SK-N-SH (cell line): Measurements from ENCODE around the gene FTO. TPM values are rescaled to one million over a fixed set of nuclear protein-coding genes. Genes with fewer than 3 reads are reported as not detected.

Experiments used
- CTCF ChIA-PET: fragments of 300-600, 350-600 bp; formaldehyde crosslinking; extraction: SDS; loops from one replicate; lab custom pipeline; 2021; lab: Yijun Ruan, JAX
- POLR2A ChIA-PET: fragments of 350-600 bp; sonication (Branson Sonifier 250); formaldehyde crosslinking; extraction: SDS; loops from one replicate; lab custom pipeline; 2020; ENCODE audit warnings: antibody characterized with exemption, inconsistent platforms; lab: Yijun Ruan, JAX
- DNase-seq: peaks from one replicate; pipeline ENCODE4 v3.0.0; 2012
- H2AFZ ChIP-seq: fragments of 200-600 bp; sonication (generic); 2 replicates; pipeline ENCODE4 v1.8.1; 2016; ENCODE audit warnings: antibody characterized with exemption, mild to moderate bottlenecking, low read depth
- H3F3A ChIP-seq: fragments of 200-600 bp; sonication (generic); replicated peaks from 2 replicates; pipeline ENCODE3; 2016; ENCODE audit warnings: antibody characterized with exemption, mild to moderate bottlenecking; ENCODE audit not compliant: insufficient read depth
- H3K27ac ChIP-seq, 2 experiments: fragments of 200-500 bp in 1 of 2; fragments of 200-600 bp in 1 of 2; sonication (Bioruptor generic) in 1 of 2; sonication (generic), shearing (Covaris generic) in 1 of 2; 2 replicates each; pipeline versions ENCODE4 v1.5.1 to v1.6.1; 2014 to 2016; ENCODE audit warnings: low read depth in 2 of 2, inconsistent platforms in 1 of 2, low read length in 1 of 2, mild to moderate bottlenecking in 1 of 2, mixed read lengths in 1 of 2
- H3K27me3 ChIP-seq: fragments of 200-600 bp; sonication (generic), shearing (Covaris generic); 2 replicates; pipeline ENCODE4 v1.6.1; 2016; ENCODE audit warnings: mixed run types; ENCODE audit not compliant: insufficient read depth
- H3K36me3 ChIP-seq, 2 experiments: fragments of 200-500 bp in 1 of 2; fragments of 200-600 bp in 1 of 2; sonication (Bioruptor generic) in 1 of 2; sonication (generic) in 1 of 2; replicated peaks in 1 of 2; 2 replicates each; pipeline versions ENCODE3 to v1.5.1; 2014 to 2016; ENCODE audit warnings: low read length in 1 of 2, mild to moderate bottlenecking in 1 of 2; ENCODE audit not compliant: insufficient read depth in 2 of 2, control insufficient read depth in 1 of 2
- H3K4me1 ChIP-seq, 2 experiments: fragments of 200-500 bp in 1 of 2; fragments of 200-600 bp in 1 of 2; sonication (Bioruptor generic) in 1 of 2; sonication (generic), shearing (Covaris generic) in 1 of 2; 2 replicates each; pipeline versions ENCODE4 v1.5.1 to v1.6.1; 2014 to 2016; ENCODE audit warnings: low read depth in 1 of 2, low read length in 1 of 2, mixed run types in 1 of 2; ENCODE audit not compliant: insufficient read depth in 2 of 2, control insufficient read depth in 1 of 2
- H3K4me2 ChIP-seq: fragments of 200-600 bp; sonication (generic), shearing (Covaris generic); 2 replicates; pipeline ENCODE4 v1.6.1; 2017; ENCODE audit warnings: mixed run types
- H3K4me3 ChIP-seq, 2 experiments: fragments of 200-500 bp in 1 of 2; fragments of 200-600 bp in 1 of 2; sonication (Bioruptor generic) in 1 of 2; sonication (generic), shearing (Covaris generic) in 1 of 2; 2 replicates each; pipeline versions ENCODE4 v1.5.1 to v1.8.1; 2014 to 2016; ENCODE audit warnings: low read depth in 2 of 2, inconsistent platforms in 1 of 2, low read length in 1 of 2, mild to moderate bottlenecking in 1 of 2, mixed read lengths in 1 of 2, moderate library complexity in 1 of 2
- H3K79me2 ChIP-seq: fragments of 200-600 bp; sonication (generic); 2 replicates; pipeline ENCODE4 v1.8.1; 2017; ENCODE audit warnings: mild to moderate bottlenecking; ENCODE audit not compliant: insufficient read depth
- H3K9ac ChIP-seq: fragments of 200-600 bp; sonication (generic); 2 replicates; pipeline ENCODE4 v1.6.1; 2017; ENCODE audit warnings: mixed run types
- H3K9me2 ChIP-seq: fragments of 200-600 bp; sonication (generic); 2 replicates; pipeline ENCODE4 v1.6.1; 2017; ENCODE audit warnings: mixed run types
- H3K9me3 ChIP-seq: fragments of 200-600 bp; sonication (generic); 2 replicates; pipeline ENCODE4 v1.6.1; 2017; ENCODE audit warnings: mixed run types, mild to moderate bottlenecking, moderate library complexity
- H4K20me1 ChIP-seq: fragments of 200-600 bp; sonication (generic); 2 replicates; pipeline ENCODE4 v1.6.1; 2017; ENCODE audit warnings: mild to moderate bottlenecking, mixed run types; ENCODE audit not compliant: insufficient read depth
- FOXJ3 ChIP-seq: sonication (generic); formaldehyde crosslinking; IDR thresholded peaks from 2 replicates; pipeline ENCODE4 v1.5.1; 2020; ENCODE audit warnings: mild to moderate bottlenecking, missing genetic modification reagents
- MAX ChIP-seq: IDR thresholded peaks from 2 replicates; pipeline ENCODE4 v1.4.0; 2012; ENCODE audit warnings: low read depth
- MEF2A ChIP-seq: IDR thresholded peaks from 2 replicates; pipeline ENCODE4 v1.4.0; 2012; ENCODE audit warnings: low read depth, borderline replicate concordance
- NFIC ChIP-seq: IDR thresholded peaks from 2 replicates; pipeline ENCODE4 v1.4.0; 2012; ENCODE audit warnings: borderline replicate concordance
- POLR2AphosphoS5 ChIP-seq: IDR thresholded peaks from 2 replicates; pipeline ENCODE4 v1.6.1; 2012; ENCODE audit warnings: low read depth, low read length
- RCOR1 ChIP-seq: fragments of 150-350 bp; IDR thresholded peaks from 2 replicates; pipeline ENCODE4 v1.6.1; 2017; ENCODE audit warnings: antibody characterized with exemption, low read length
- REST ChIP-seq: IDR thresholded peaks from 2 replicates; pipeline ENCODE4 v1.6.1; 2012; ENCODE audit warnings: mild to moderate bottlenecking, low read depth, low read length, moderate library complexity
- RXRA ChIP-seq: IDR thresholded peaks from 2 replicates; pipeline ENCODE4 v1.4.0; 2012; ENCODE audit warnings: low read depth, mild to moderate bottlenecking, borderline replicate concordance
- SIN3A ChIP-seq: IDR thresholded peaks from 2 replicates; pipeline ENCODE4 v1.6.1; 2012; ENCODE audit warnings: low read depth, mild to moderate bottlenecking, low read length, moderate library complexity, borderline replicate concordance
- SMC3 ChIP-seq: IDR thresholded peaks from 2 replicates; pipeline ENCODE4 v1.6.1; 2012; ENCODE audit warnings: low read depth, low read length, improper control_type of control experiment
- TCF12 ChIP-seq: IDR thresholded peaks from 2 replicates; pipeline ENCODE4 v1.4.0; 2012
- TEAD4 ChIP-seq: IDR thresholded peaks from 2 replicates; pipeline ENCODE4 v1.4.0; 2012; ENCODE audit warnings: mild to moderate bottlenecking, borderline replicate concordance; ENCODE audit not compliant: insufficient read depth
- USF1 ChIP-seq: IDR thresholded peaks from 2 replicates; pipeline ENCODE4 v1.4.0; 2012; ENCODE audit warnings: low read depth, borderline replicate concordance
- YY1 ChIP-seq: IDR thresholded peaks from 2 replicates; pipeline ENCODE4 v1.4.0; 2012; ENCODE audit warnings: low read depth, mild to moderate bottlenecking
- ZBTB33 ChIP-seq: IDR thresholded peaks from 2 replicates; pipeline ENCODE4 v1.4.0; 2012; ENCODE audit warnings: low read depth, borderline replicate concordance
- WGBS: methylation state at CpG from one replicate; pipeline ENCODE4 v1.1.6; 2017; ENCODE audit warnings: low lambda C conversion rate; 5-methylcytosine and 5-hydroxymethylcytosine counted together
- polyA plus RNA-seq, 3 experiments: library from polyadenylated mRNA; depleted of rRNA; stranded (reverse); fragments of >200 nt; gene quantifications; 2 replicates each; pipeline ENCODE4 v1.2.3, GENCODE V29; 2012

Gene FTO
- polyA plus RNA-seq, 1 of the 3 experiments (the other 2 are of a cell fraction), result 41.2 TPM

- ChIA-PET POLR2A (no interaction called here), CTCF (interaction anchor here (2.2 to 3.7 kb wide), 2 partner anchors 12 to 42 kb away, joined by 5 to 19 read pairs; no protein-coding TSS in a partner anchor)
- no peak overlapping the region for H3K9ac ChIP-seq
- no peaks in the 10 kb centered on the region for H3K27me3 ChIP-seq
- no peaks in the 10 kb centered on the region for H4K20me1 ChIP-seq
- peaks cover 0 to 19% of the 10 kb centered on the region in 2 experiments; a peak in 3 of 4 replicates for H3K4me1 ChIP-seq
- no peaks in the 10 kb centered on the region for H3K9me2 ChIP-seq
- H3K27ac ChIP-seq, result no peak overlapping the region
- DNase-seq, result no peak
- peak overlapping the region; percentile 31; the same call in 1 of the 2 replicates for H3K4me2 ChIP-seq
- no peaks in the 10 kb centered on the region for H3K36me3 ChIP-seq
- TF ChIP-seq NFIC (0 out of 2 replicates have a peak, but pooled peaks have one; percentile 29), TEAD4 (no peak), TCF12 (peak; percentile 11; the same call in 1 of the 2 replicates), MAX (no peak), RXRA (no peak)
- TF ChIP-seq, all 33 proteins: peak for 2
- H3K79me2 ChIP-seq, result peaks cover 36% of the 10 kb centered on the region
- H3K4me3 ChIP-seq, result no peak overlapping the region
- H3K9me3 ChIP-seq, result no peaks in the 10 kb centered on the region
- H3F3A ChIP-seq, result peaks cover 10% of the 10 kb centered on the region
- H2AFZ ChIP-seq, result no peak overlapping the region
These were observed 81.1 kb downstream of the FTO start for GRCh38 chr16:53785044-53785443.

GRCh38 chr16:53785916-53786315 lies 82.0 kb downstream of the FTO start:
- no peak overlapping the region for H3K9ac ChIP-seq
- H3K79me2 ChIP-seq, result peaks cover 30% of the 10 kb centered on the region
- H3K27ac ChIP-seq, result no peak overlapping the region
- H3K4me3 ChIP-seq, result no peak overlapping the region
- 79% methylated on average over 3 of the region's 3 CpGs for WGBS
- H3K27me3 ChIP-seq, result no peaks in the 10 kb centered on the region
- POLR2A ChIA-PET, result no interaction called here
- CTCF ChIA-PET, result interaction anchor here (1.1 to 3.7 kb wide), 3 partner anchors 11 to 43 kb away, joined by 3 to 19 read pairs (median 5); no protein-coding TSS in a partner anchor
- no peaks in the 10 kb centered on the region for H3K36me3 ChIP-seq
- H3K9me2 ChIP-seq, result no peaks in the 10 kb centered on the region
- H3K9me3 ChIP-seq, result no peaks in the 10 kb centered on the region
- no peak overlapping the region for H2AFZ ChIP-seq
- TF ChIP-seq SIN3A, result no peak
- TF ChIP-seq USF1, result no peak
- no peak for TF ChIP-seq FOXJ3 (CRISPR knock-in tag)
- H3K4me1 ChIP-seq, result peaks cover 0 to 14% of the 10 kb centered on the region in 2 experiments; a peak in 2 of 4 replicates
- no peaks in the 10 kb centered on the region for H4K20me1 ChIP-seq
- H3F3A ChIP-seq, result peaks cover 10% of the 10 kb centered on the region
- DNase-seq, result no peak
- no peak overlapping the region for H3K4me2 ChIP-seq

- Histone ChIP-seq H3K27ac (no peak overlapping the region), H3K27me3 (no peaks in the 10 kb centered on the region), H3K9ac (no peak overlapping the region), H3K36me3 (no peaks in the 10 kb centered on the region), H3F3A (peaks cover 10% of the 10 kb centered on the region), H3K4me1 (peaks cover 0 to 9% of the 10 kb centered on the region in 2 experiments; a peak in 2 of 4 replicates), H3K79me2 (peaks cover 16% of the 10 kb centered on the region), H3K9me3 (no peaks in the 10 kb centered on the region), H3K4me2 (no peak overlapping the region), H3K9me2 (no peaks in the 10 kb centered on the region), H4K20me1 (no peaks in the 10 kb centered on the region), H2AFZ (no peak overlapping the region), H3K4me3 (no peak overlapping the region)
- no peak for DNase-seq
- ChIA-PET POLR2A (no interaction called here), CTCF (no interaction called here)
- no peak for TF ChIP-seq RCOR1
- TF ChIP-seq ZBTB33, result no peak
- no peak for TF ChIP-seq POLR2AphosphoS5
- no peak for TF ChIP-seq MEF2A
- TF ChIP-seq YY1, result no peak
- no peak for TF ChIP-seq REST
- no peak for TF ChIP-seq FOXJ3 (CRISPR knock-in tag)
- TF ChIP-seq SMC3, result no peak
- WGBS, result 96% methylated on average over 2 of the region's 2 CpGs
These were observed 83.5 kb downstream of the FTO start for GRCh38 chr16:53787423-53787822.
